GM13977 (cell line): Measurements from ENCODE around the gene HLA-DMA.

ENCODE experiments used
- DNase-seq: peaks from one replicate; pipeline ENCODE4 v3.0.0; 2012; ENCODE audit warnings: low spot score
- CTCF ChIP-seq: IDR thresholded peaks from 2 replicates; pipeline ENCODE4 v1.5.1; 2012; ENCODE audit warnings: mild to moderate bottlenecking, control low read depth; ENCODE audit not compliant: insufficient read depth; ENCODE audit errors: extremely low read depth, missing control alignments
- in situ Hi-C: fragments of 300-500 bp; cut with MboI; formaldehyde crosslinking; loops from one replicate; pipeline ENCODE4 v1.12.0; 2022; ENCODE audit warnings: low sequenced_read_pairs, low pct_unique_long_range_greater_than_20kb, mixed read lengths, inconsistent platforms; ENCODE audit not compliant: unreplicated experiment

HLA-DMA gene

GRCh38 chr6:32908897-32909296 is 44.0 kb downstream of the HLA-DMA start:
- DNase-seq = no peak
- no peak for TF ChIP-seq CTCF
- in situ Hi-C loops = no loop called here

GRCh38 chr6:32906539-32906938 is 46.4 kb downstream of the HLA-DMA start:
- no peak for DNase-seq
- in situ Hi-C loops = no loop called here
- TF ChIP-seq CTCF = no peak

GRCh38 chr6:32905078-32905477 is 47.8 kb downstream of the HLA-DMA start:
- DNase-seq = no peak
- in situ Hi-C loops = no loop called here
- TF ChIP-seq CTCF = no peak

GRCh38 chr6:32903952-32904351 is 48.9 kb downstream of the HLA-DMA start:
- in situ Hi-C loops = no loop called here
- DNase-seq = no peak
- no peak for TF ChIP-seq CTCF
